GM23338 (cell line): ENCODE measurements around the gene PCSK2. TPM values are rescaled to one million over a fixed set of nuclear protein-coding genes. Genes with fewer than 3 reads are reported as not detected.

Source experiments
- ATAC-seq: fragments of 200-7000 bp; cut with Tn5 transposase; 3 replicates; pipeline ENCODE4 v1.9.1; 2020
- DNase-seq: peaks from one replicate; pipeline ENCODE4 v3.0.0-alpha.2; 2015; ENCODE audit warnings: low spot score
- H2AFZ ChIP-seq: fragments of 200-600 bp; sonication (generic); 2 replicates; pipeline ENCODE4 v1.8.0; 2016; ENCODE audit warnings: antibody characterized with exemption, mild to moderate bottlenecking, moderate library complexity
- H3F3A ChIP-seq: fragments of 200-600 bp; sonication (generic); replicated peaks from 2 replicates; pipeline ENCODE4 v1.8.0; 2017; ENCODE audit warnings: antibody characterized with exemption, mixed run types, low read depth
- H3K27ac ChIP-seq: fragments of 200-600 bp; sonication (generic); 2 replicates; pipeline ENCODE4 v1.6.1; 2016; ENCODE audit warnings: low read depth
- H3K27me3 ChIP-seq: fragments of 200-600 bp; sonication (generic); 2 replicates; pipeline ENCODE4 v1.8.0; 2016; ENCODE audit warnings: mild to moderate bottlenecking, mixed run types, moderate library complexity; ENCODE audit not compliant: insufficient read depth
- H3K36me3 ChIP-seq: fragments of 200-600 bp; sonication (generic); 2 replicates; pipeline ENCODE4 v1.8.0; 2016; ENCODE audit warnings: mild to moderate bottlenecking; ENCODE audit not compliant: insufficient read depth
- H3K4me1 ChIP-seq: fragments of 200-600 bp; sonication (generic); 2 replicates; pipeline ENCODE4 v1.8.0; 2016; ENCODE audit warnings: mild to moderate bottlenecking, moderate library complexity; ENCODE audit not compliant: insufficient read depth
- H3K4me2 ChIP-seq: fragments of 200-600 bp; sonication (generic); 2 replicates; pipeline ENCODE4 v1.7.1; 2017; ENCODE audit warnings: mixed run types
- H3K4me3 ChIP-seq: fragments of 200-600 bp; sonication (generic); 2 replicates; pipeline ENCODE4 v1.6.1; 2016; ENCODE audit warnings: mixed run types
- H3K79me2 ChIP-seq: fragments of 200-600 bp; sonication (generic); replicated peaks from 2 replicates; pipeline ENCODE4 v1.8.0; 2017; ENCODE audit warnings: mild to moderate bottlenecking; ENCODE audit not compliant: insufficient read depth
- H3K9me2 ChIP-seq: fragments of 200-600 bp; sonication (generic); 2 replicates; pipeline ENCODE4 v1.8.0; 2017; ENCODE audit not compliant: insufficient read depth
- H4K20me1 ChIP-seq: fragments of 200-600 bp; sonication (generic); replicated peaks from 2 replicates; pipeline ENCODE4 v1.8.0; 2017; ENCODE audit warnings: mild to moderate bottlenecking; ENCODE audit not compliant: insufficient read depth
- H3K27ac Mint-ChIP-seq: 2 replicates; pipeline ENCODE4 v1.8.0; 2020; ENCODE audit warnings: inconsistent platforms, mild to moderate bottlenecking, moderate library complexity, mixed read lengths
- H3K27me3 Mint-ChIP-seq: 3 replicates; pipeline ENCODE4 v1.8.0; 2022; ENCODE audit warnings: low read depth, mild to moderate bottlenecking, moderate library complexity, mixed read lengths, inconsistent platforms; ENCODE audit not compliant: insufficient read depth, poor library complexity
- H3K36me3 Mint-ChIP-seq: 3 replicates; pipeline ENCODE4 v1.8.0; 2021; ENCODE audit warnings: low read depth, mild to moderate bottlenecking, inconsistent platforms, moderate library complexity, mixed read lengths
- H3K4me1 Mint-ChIP-seq: 3 replicates; pipeline ENCODE4 v1.8.0; 2020; ENCODE audit warnings: mild to moderate bottlenecking, inconsistent platforms, mixed read lengths
- H3K4me3 Mint-ChIP-seq: 3 replicates; pipeline ENCODE4 v1.8.0; 2021; ENCODE audit warnings: moderate library complexity, mild to moderate bottlenecking, inconsistent platforms, mixed read lengths
- H3K9me3 Mint-ChIP-seq: 3 replicates; pipeline ENCODE4 v1.8.0; 2020; ENCODE audit warnings: moderate library complexity, mild to moderate bottlenecking, inconsistent platforms, mixed read lengths
- CREB1 ChIP-seq: fragments of 250-450 bp; sonication (Bioruptor Pico); IDR thresholded peaks from 2 replicates; pipeline ENCODE4 v1.5.0; 2020; ENCODE audit warnings: low read depth, mild to moderate bottlenecking, moderate library complexity
- CTCF ChIP-seq, 2 experiments: fragments of 200-600 bp in 1 of 2; sonication (generic) in 1 of 2; conservative IDR thresholded peaks; 2 replicates each; pipeline versions ENCODE4 v1.5.1 to v1.6.1; 2016 to 2017; ENCODE audit warnings: antibody characterized with exemption in 2 of 2, low read depth in 2 of 2, mild to moderate bottlenecking in 2 of 2, moderate library complexity in 1 of 2
- EZH2 ChIP-seq: fragments of 200-600 bp; sonication (generic); IDR thresholded peaks from one replicate; pipeline ENCODE4 v1.8.0; 2017; ENCODE audit warnings: antibody characterized with exemption, mild to moderate bottlenecking, low read depth; ENCODE audit not compliant: unreplicated experiment
- EZH2phosphoT487 ChIP-seq: fragments of 200-600 bp; sonication (generic); IDR thresholded peaks from one replicate; pipeline ENCODE4 v1.8.1; 2018; ENCODE audit warnings: antibody characterized with exemption; ENCODE audit not compliant: unreplicated experiment
- JUNB ChIP-seq: IDR thresholded peaks from one replicate; pipeline ENCODE4 v1.6.1; 2016; ENCODE audit warnings: antibody characterized with exemption; ENCODE audit not compliant: unreplicated experiment
- NANOG ChIP-seq: IDR thresholded peaks from 2 replicates; pipeline ENCODE4 v1.6.1; 2016; ENCODE audit warnings: antibody characterized with exemption, borderline replicate concordance
- POLR2AphosphoS5 ChIP-seq: IDR thresholded peaks from 2 replicates; pipeline ENCODE4 v1.6.1; 2016; ENCODE audit warnings: antibody characterized with exemption, low read depth
- REST ChIP-seq: IDR thresholded peaks from one replicate; pipeline ENCODE4 v1.6.1; 2018; ENCODE audit warnings: antibody characterized with exemption; ENCODE audit not compliant: unreplicated experiment
- STAT1 ChIP-seq: IDR thresholded peaks from one replicate; pipeline ENCODE4 v1.6.1; 2016; ENCODE audit warnings: antibody characterized with exemption; ENCODE audit not compliant: unreplicated experiment
- ZNF114 ChIP-seq: fragments of 250-450 bp; sonication (Bioruptor Pico); IDR thresholded peaks from 2 replicates; pipeline ENCODE4 v1.5.0; 2020; ENCODE audit warnings: mild to moderate bottlenecking, moderate library complexity
- ZNF331 ChIP-seq: fragments of 250-450 bp; sonication (Bioruptor Pico); IDR thresholded peaks from 2 replicates; pipeline ENCODE4 v1.5.0; 2020; ENCODE audit warnings: low read depth, mild to moderate bottlenecking, moderate library complexity
- polyA plus RNA-seq: library from polyadenylated mRNA; unstranded; fragments of >200 nt; fragmentation: Nextera tagmentation; extraction: Ambion mirVana; gene quantifications from 2 replicates; pipeline ENCODE4 v1.2.1, GENCODE V29; 2016
- total RNA-seq: library from RNA; depleted of rRNA; stranded (reverse); fragments of >200 nt; shearing (Covaris generic); gene quantifications from 2 replicates; pipeline ENCODE4 v1.2.3, GENCODE V29; 2014

PCSK2 gene
- total and polyA plus RNA-seq, 2 experiments from 2014 or later: 0.37 to 1.1 TPM

- 0 out of 2 replicates have a peak, but pooled peaks cover 2% of the 10 kb centered on the region for H3K4me1 ChIP-seq
- no peaks in the 10 kb centered on the region for H3K27me3 Mint-ChIP-seq
- no peaks in the 10 kb centered on the region for H3K79me2 ChIP-seq
- H3K9me3 Mint-ChIP-seq: no peaks in the 10 kb centered on the region
- no peaks in the 10 kb centered on the region for H4K20me1 ChIP-seq
- peak overlapping the region; percentile 31; the same call in 1 of the 2 replicates for H3K4me3 ChIP-seq
- H3F3A ChIP-seq: no peaks in the 10 kb centered on the region
- H3K36me3 ChIP-seq: no peaks in the 10 kb centered on the region
- no peak overlapping the region for H3K27ac Mint-ChIP-seq
- peak overlapping the region; percentile 63 for H3K4me2 ChIP-seq
- no peaks in the 10 kb centered on the region for H3K36me3 Mint-ChIP-seq
- H2AFZ ChIP-seq: peak overlapping the region; percentile 89; the same call in 1 of the 2 replicates
- H3K27me3 ChIP-seq: no peaks in the 10 kb centered on the region
- TF ChIP-seq JUNB (no peak), NANOG (no peak), CTCF (conservative IDR thresholded peaks at IDR 0.05; ENCODE audit: low read depth in 2 of 2) (no peak), REST (no peak), ZNF331 (CRISPR knock-in tag) (no peak), EZH2 (no peak), ZNF114 (no peak), EZH2phosphoT487 (no peak), CREB1 (CRISPR knock-in tag) (no peak), STAT1 (no peak), POLR2AphosphoS5 (no peak)
- peaks cover 4% of the 10 kb centered on the region; the same call in 1 of the 2 replicates for H3K9me2 ChIP-seq
- peak; percentile 40; the same call in 2 of the 3 replicates for ATAC-seq
- H3K4me1 Mint-ChIP-seq: peaks cover 11% of the 10 kb centered on the region; the same call in 2 of the 3 replicates
- peak overlapping the region; percentile 37; the same call in 1 of the 3 replicates for H3K4me3 Mint-ChIP-seq
- no peak overlapping the region for H3K27ac ChIP-seq
- no peak for DNase-seq
Observed at GRCh38 chr20:17202030-17202429, 24.8 kb upstream of the PCSK2 start.
